Kidney epithelial cell (primary cell): ENCODE results near the gene PAGE5. TPM values are rescaled to one million over a fixed set of nuclear protein-coding genes. Genes with fewer than 3 reads are reported as not detected.

Experiments
- DNase-seq: peaks from one replicate; pipeline ENCODE4 v3.0.0-alpha.2; 2010; ENCODE audit warnings: low read depth
- H3K27me3 ChIP-seq: 2 replicates; pipeline ENCODE4 v1.6.0; 2011; ENCODE audit warnings: low read length; ENCODE audit not compliant: control insufficient read depth, insufficient read depth
- H3K36me3 ChIP-seq: 2 replicates; pipeline ENCODE4 v1.5.1; 2011; ENCODE audit warnings: low read length; ENCODE audit not compliant: control insufficient read depth, insufficient read depth
- H3K4me3 ChIP-seq: 2 replicates; pipeline ENCODE4 v1.5.1; 2011; ENCODE audit warnings: low read depth, mild to moderate bottlenecking, control low read depth, low read length
- total RNA-seq: library from RNA; depleted of rRNA; stranded (reverse); fragments of >200 nt; gene quantifications from 2 replicates; pipeline ENCODE4 v1.2.3, GENCODE V29; 2015
- TF ChIP-seq, protein P1 (sequence below): IDR thresholded peaks from 2 replicates; pipeline ENCODE4 v1.5.1; 2011; ENCODE audit warnings: mild to moderate bottlenecking, moderate library complexity, low read length, control low read depth, inconsistent platforms; ENCODE audit not compliant: insufficient read depth, poor library complexity, severe bottlenecking

Gene PAGE5, protein sequence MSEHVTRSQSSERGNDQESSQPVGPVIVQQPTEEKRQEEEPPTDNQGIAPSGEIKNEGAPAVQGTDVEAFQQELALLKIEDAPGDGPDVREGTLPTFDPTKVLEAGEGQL
- total RNA-seq: not detected in 2 replicates

DNA sequence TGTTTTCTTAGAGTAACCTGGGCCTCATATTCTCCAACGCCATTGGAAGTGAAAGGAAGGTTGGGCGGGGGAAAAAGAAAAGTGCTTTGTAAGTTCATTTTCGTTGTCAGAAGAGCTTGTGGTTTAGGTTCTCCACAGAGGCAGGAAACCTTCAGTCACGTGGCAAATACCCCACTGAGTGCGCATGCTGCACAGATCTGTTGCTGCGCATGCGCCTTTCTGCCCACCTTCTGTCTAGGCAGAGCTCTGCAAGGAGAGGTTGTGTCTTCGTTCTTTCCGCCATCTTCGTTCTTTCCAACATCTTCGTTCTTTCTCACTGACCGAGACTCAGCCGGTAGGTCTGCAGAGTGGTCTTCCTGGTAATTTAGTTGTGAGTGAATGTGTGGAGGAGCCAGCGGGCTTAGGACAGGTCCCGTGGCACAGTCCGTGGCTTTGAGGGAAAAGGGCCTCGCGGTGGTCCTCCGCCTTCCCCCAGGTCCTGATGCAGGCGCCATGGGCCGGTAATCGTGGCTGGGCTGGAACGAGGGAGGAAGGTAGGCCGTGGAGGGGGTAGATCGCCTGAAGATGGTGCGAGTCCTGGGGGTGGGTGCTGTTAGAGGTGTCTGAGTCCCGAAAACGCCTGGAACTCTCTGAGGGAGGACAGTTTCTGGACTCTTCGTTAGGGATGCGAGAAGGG, at the start of gene PAGE5:
Gene PAGE5 (plus strand): TSS at position 228 of the 676 bp plus-strand sequence. CDS start 1,037 bp downstream, outside the sequence.
- DNase-seq: no peak
- Histone ChIP-seq H3K27me3 (no peaks in the 10 kb centered on the region), H3K36me3 (no peaks in the 10 kb centered on the region), H3K4me3 (no peak within 1 kb of the TSS)
- TF ChIP-seq, protein P1, sequence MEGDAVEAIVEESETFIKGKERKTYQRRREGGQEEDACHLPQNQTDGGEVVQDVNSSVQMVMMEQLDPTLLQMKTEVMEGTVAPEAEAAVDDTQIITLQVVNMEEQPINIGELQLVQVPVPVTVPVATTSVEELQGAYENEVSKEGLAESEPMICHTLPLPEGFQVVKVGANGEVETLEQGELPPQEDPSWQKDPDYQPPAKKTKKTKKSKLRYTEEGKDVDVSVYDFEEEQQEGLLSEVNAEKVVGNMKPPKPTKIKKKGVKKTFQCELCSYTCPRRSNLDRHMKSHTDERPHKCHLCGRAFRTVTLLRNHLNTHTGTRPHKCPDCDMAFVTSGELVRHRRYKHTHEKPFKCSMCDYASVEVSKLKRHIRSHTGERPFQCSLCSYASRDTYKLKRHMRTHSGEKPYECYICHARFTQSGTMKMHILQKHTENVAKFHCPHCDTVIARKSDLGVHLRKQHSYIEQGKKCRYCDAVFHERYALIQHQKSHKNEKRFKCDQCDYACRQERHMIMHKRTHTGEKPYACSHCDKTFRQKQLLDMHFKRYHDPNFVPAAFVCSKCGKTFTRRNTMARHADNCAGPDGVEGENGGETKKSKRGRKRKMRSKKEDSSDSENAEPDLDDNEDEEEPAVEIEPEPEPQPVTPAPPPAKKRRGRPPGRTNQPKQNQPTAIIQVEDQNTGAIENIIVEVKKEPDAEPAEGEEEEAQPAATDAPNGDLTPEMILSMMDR: no peak

- Histone ChIP-seq H3K27me3 (no peaks in the 10 kb centered on the region), H3K4me3 (no peak overlapping the region), H3K36me3 (no peaks in the 10 kb centered on the region)
- DNase-seq: no peak
- TF ChIP-seq, protein P1: no peak
Measured at GRCh38 chrX:55187281-55187680, 32.9 kb upstream of the PAGE5 start.

DNA sequence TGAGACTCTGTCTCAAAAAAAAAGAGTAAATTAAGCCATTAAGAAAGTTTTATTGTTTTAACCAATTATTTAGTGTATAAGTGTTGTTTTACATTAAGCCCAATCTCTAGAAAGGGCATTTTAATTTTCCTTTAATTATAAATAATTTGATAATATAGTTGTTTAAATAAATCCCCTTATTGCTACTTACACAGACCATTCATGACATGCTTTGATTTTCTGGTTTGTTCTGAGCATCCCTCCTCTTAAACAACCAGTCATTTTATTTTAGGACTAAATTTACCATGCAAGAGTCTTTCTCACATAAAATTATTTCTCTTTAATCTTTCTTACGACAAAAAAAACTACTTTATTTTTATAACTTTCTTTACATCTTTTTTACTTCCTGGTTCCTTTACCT, 23.5 kb upstream of the PAGE5 start:
- Histone ChIP-seq H3K4me3 (no peak overlapping the region), H3K27me3 (no peaks in the 10 kb centered on the region), H3K36me3 (no peaks in the 10 kb centered on the region)
- TF ChIP-seq, protein P1: no peak
- DNase-seq: no peak

- Histone ChIP-seq H3K36me3 (no peaks in the 10 kb centered on the region), H3K27me3 (no peaks in the 10 kb centered on the region), H3K4me3 (no peak overlapping the region)
- TF ChIP-seq, protein P1: no peak
- DNase-seq: no peak
Measured at GRCh38 chrX:55201930-55202579, 18.1 kb upstream of the PAGE5 start.

DNA sequence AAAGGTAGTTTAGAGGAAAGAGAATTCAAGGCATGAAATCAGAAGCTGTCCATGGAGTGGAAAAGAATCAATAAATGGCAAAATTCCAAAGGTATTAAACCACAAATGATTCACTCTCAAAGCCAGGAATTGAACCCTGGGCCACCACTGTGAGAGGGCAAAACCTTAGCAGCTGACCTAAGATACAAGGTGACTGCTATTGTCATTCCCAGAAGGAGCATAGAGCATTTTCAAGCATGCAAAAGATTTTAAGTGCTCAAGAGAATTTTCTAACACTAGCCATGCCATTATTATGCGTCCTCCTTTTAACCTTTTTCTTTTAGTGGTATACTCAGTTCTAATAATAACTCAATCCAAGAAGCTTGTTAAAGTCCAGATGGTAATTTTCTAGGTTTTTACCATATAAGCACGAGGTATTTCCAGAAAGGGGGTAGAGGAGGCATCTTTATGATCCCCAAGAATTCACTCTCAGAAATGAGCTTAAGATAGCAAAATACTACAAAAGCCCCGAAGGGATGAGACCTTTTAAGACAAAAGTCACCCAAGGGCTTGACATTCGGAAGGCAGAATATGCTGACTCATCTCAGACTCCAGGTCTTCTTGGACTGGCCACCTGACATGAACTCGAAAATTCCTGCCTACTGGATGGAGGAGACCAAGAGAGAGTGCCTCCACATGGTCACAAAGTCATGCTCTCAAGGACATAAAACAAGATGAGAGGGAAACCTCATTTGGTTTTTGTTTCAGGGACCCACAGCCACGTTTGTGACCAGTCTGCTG, 13.8 kb upstream of the PAGE5 start:
- TF ChIP-seq, protein P1: no peak
- no peak for DNase-seq
- Histone ChIP-seq H3K36me3 (no peaks in the 10 kb centered on the region), H3K4me3 (no peak overlapping the region), H3K27me3 (no peaks in the 10 kb centered on the region)
